T1000 (cell line): Measurements from ENCODE around the gene CFAP52.
A peak's percentile ranks its signal among the peaks of the same experiment; 100 is the strongest.
"Not testable (repeated sequence)": the region's sequence is repeated elsewhere in the genome, so short reads cannot be mapped to it uniquely, and the experiment has no call there.

ENCODE experiments used
- DNase-seq: peaks from one replicate; lab custom pipeline; 2025; ENCODE audit warnings: mixed read lengths; lab: John Stamatoyannopoulos, UW

CFAP52 gene

GRCh38 chr17:9571201-9571600 lies 5.2 kb upstream of the CFAP52 start:
- DNase-seq: no peak

GRCh38 chr17:9575381-9576101 lies 901 bp upstream of the CFAP52 start, which contains the start of gene STX8:
STX8 (minus strand) TSS chr17:9575820; CDS start chr17:9575808, 12 bp downstream.
- peak; percentile 84 for DNase-seq

GRCh38 chr17:9577373-9577709 lies 899 bp downstream of the CFAP52 start:
- no peak for DNase-seq

GRCh38 chr17:9587969-9588656 lies 11.7 kb downstream of the CFAP52 start:
- DNase-seq: no peak

GRCh38 chr17:9594065-9594464 lies 17.6 kb downstream of the CFAP52 start:
- no peak for DNase-seq

- not testable (repeated sequence) for DNase-seq
Measured at GRCh38 chr17:9597638-9598037, 21.2 kb downstream of the CFAP52 start.

DNA sequence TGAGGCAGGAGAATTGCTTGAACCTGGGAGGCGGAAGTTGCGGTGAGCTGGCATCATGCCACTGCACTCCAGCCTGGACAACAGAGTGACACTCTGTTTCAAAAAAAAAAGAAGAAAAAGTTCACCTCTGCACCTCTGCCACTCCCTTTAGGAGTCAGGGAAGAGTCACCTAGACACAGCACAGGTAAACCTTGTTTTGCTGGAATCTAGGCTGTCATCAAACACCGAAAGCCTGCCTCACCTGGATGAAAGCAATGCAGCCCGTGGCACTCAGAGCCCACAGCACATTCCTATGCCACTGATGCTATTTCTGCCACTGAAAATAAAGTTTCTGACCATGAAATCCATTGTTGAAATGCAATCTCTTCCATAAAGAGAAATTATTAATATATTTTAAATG lies 22.2 kb downstream of the CFAP52 start:
- DNase-seq: no peak

- not testable (repeated sequence) for DNase-seq
Measured at GRCh38 chr17:9604583-9604982, 28.1 kb downstream of the CFAP52 start.

GRCh38 chr17:9606453-9606852 lies 30.0 kb downstream of the CFAP52 start:
- DNase-seq: no peak

- not testable (repeated sequence) for DNase-seq
Measured at GRCh38 chr17:9607058-9607457, 30.6 kb downstream of the CFAP52 start.

DNA sequence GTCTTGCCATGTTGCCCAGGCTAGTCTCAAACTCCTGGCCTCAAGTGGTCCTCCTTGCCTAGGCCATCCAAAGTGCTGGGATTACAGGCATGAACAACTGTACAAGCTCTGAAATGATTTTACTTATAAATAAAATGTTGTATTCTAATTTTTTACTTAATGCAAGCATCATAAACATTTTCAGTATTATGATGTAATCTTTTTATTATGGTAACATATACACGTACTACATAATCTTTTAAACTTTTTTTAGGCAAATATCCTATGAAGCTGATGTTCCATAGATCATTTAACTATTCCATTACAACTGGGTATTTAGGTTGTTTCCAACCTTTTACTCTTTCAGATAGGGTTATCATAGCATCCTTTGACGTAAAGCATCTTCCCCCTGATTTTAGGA lies 35.1 kb downstream of the CFAP52 start:
- DNase-seq: no peak

DNA sequence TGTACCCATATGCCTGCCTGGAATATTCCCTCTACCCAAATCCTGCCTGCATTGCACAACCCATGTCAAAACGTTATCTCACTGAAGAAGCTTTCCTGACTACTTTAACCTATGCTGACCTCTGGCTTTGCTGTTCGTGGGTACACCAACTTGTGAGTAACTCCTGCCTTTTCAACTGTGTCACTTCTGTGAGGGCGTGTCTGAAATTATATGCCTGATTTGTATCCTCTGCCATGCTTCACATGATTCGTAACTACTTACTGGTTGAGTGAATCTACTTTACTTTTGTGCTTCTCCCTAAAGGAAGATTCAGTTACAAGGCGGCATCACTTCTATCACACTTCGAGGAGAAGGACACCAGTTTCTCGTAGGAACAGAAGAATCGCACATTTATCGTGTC lies 35.6 kb downstream of the CFAP52 start:
- DNase-seq: no peak

DNA sequence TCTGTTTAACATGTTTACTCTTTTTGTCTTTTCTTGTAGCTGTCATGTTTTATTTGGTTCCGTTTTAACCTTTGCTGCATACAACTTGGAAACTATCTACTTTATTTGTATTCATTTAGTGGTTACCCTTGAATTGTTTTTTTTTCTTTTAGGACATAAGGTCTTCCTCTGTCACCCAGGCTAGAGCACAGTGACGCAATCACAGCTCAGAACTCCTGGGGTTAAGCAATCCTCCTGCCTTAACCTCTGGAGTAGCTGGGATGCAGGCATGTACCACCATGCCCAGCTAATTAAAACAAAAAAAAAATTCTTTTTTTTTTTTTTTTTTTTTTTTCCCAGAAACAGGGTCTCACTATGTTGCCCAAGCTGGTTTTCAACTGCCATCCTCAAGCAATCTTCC lies 39.0 kb downstream of the CFAP52 start:
- DNase-seq: no peak

- DNase-seq: no peak
Measured at GRCh38 chr17:9622961-9623360, 46.5 kb downstream of the CFAP52 start.

DNA sequence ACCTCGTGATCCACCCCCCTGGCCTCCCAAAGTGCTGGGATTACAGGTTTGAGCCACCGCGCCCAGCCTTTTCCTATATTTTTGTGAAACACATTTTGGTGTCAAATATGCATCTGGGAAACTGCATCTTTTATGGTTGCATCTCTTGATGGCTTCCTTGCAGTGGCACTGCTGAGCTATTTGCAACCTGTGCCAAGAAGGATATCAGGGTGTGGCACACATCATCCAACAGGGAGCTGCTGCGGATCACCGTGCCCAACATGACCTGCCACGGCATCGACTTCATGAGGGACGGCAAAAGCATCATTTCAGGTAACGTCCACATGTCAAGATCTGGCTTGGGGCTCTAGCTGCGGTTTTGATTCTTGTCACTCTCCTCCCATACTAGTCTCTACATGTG lies 52.1 kb downstream of the CFAP52 start:
- no peak for DNase-seq

- no peak for DNase-seq
Measured at GRCh38 chr17:9632741-9633140, 56.3 kb downstream of the CFAP52 start.

GRCh38 chr17:9635340-9635739 lies 58.9 kb downstream of the CFAP52 start:
- no peak for DNase-seq

DNA sequence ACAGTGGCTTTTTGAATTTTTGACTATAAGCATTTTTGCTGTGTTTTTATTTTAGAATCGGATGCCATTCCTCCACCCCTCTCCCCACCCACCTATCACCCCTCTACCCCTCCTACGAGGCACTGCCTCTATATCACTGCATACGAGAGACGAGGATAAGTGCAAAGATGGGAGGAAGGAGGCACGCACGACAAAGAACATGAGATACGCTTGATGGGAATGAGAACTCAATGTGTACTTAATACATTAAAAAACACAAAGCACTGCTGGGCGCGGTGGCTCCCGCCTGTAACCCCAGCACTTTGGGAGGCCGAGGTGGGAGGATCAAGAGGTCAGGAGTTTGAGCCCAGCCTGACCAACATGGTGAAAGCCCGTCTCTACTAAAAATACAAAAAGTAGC lies 60.1 kb downstream of the CFAP52 start:
- DNase-seq: no peak

- DNase-seq: not testable (repeated sequence)
Measured at GRCh38 chr17:9640388-9640787, 63.9 kb downstream of the CFAP52 start.

DNA sequence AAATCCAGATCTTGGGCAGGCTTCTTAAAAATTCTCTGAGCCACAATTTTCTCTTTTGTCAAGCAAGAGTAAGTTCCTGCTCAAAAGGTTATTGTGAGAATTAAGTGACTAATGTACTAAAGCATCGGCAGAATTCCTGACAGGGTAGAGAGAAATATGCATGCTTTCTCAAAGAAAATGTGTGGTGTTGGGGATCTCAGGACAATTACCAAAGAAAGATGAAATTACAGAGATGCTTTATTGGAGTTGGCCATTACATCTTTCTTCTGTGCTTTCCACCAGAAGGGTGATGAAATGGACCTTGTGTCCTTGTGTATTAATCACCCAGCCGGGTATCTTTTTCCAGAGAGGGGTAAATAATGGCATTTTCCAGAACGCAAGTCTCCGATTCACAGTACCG lies 67.2 kb downstream of the CFAP52 start:
- DNase-seq: no peak

DNA sequence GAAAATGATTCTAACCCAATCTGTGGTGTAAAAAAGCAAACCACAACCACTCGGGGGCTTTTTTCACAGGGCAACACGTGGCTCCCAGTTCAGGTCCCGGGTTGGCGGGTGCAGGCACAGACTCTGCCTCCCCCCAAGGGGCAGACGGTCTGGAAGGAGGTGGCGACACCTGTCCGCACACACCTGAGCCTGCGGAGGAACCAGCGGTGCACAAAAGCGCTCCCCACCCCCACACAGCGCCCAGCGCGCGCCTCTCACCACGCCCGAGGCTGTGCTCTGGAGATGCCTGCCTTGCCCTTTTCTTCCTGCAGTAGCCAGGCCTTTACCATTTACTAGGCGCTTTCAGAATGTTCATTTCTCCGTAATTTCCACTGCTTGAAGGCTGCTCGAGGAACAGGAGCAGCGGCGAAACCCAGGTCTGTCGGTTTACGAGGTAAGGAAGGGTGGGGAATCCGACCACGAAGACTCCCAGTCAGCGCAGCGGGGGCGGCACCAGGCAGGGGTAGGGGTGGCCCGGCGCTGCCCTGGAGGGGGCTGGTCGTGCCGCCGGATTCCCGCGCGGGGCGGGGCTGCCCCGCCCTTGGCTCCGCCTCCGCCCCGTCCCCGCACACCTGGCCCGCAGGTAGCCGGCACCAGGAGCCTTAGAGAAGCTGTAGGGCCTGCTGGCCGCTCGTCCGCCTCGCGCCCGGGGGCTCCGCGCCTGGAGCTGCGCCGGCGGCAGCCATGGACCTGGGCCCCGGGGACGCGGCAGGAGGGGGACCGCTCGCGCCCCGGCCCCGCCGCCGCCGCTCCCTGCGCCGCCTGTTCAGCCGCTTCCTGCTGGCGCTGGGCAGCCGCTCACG lies 68.7 kb downstream of the CFAP52 start, which contains the start of gene USP43:
TSS of gene USP43 (plus strand) at position 608 of the 842 bp plus-strand sequence. CDS start at position 724, 116 bp downstream.
- no peak for DNase-seq

GRCh38 chr17:9645851-9646545 lies 69.6 kb downstream of the CFAP52 start:
- no peak for DNase-seq
